DND-41 (cell line): ENCODE data around the gene TBC1D22B.

Experiments used
- ATAC-seq: fragments of 200-7000 bp; cut with Tn5 transposase; 3 replicates; pipeline ENCODE4 v1.9.1; 2021; ENCODE audit warnings: low read depth; ENCODE audit not compliant: insufficient read depth
- DNase-seq: peaks from one replicate; pipeline ENCODE4 v3.0.0-alpha.2; 2020
- H2AFZ ChIP-seq: 2 replicates; pipeline ENCODE4 v1.6.0; 2012; ENCODE audit warnings: low read depth, low read length
- H3K27ac ChIP-seq: 2 replicates; pipeline ENCODE4 v1.5.1; 2012; ENCODE audit warnings: low read length, inconsistent platforms
- H3K27me3 ChIP-seq: fragments of 200-600 bp; sonication (generic); 2 replicates; pipeline ENCODE4 v1.6.0; 2012; ENCODE audit warnings: low read length, mild to moderate bottlenecking, inconsistent platforms; ENCODE audit not compliant: insufficient read depth, poor library complexity
- H3K36me3 ChIP-seq: 2 replicates; pipeline ENCODE4 v1.5.1; 2012; ENCODE audit warnings: low read length, inconsistent platforms; ENCODE audit not compliant: insufficient read depth
- H3K4me1 ChIP-seq: 2 replicates; pipeline ENCODE4 v1.5.1; 2012; ENCODE audit warnings: mild to moderate bottlenecking, low read length; ENCODE audit not compliant: insufficient read depth
- H3K4me2 ChIP-seq: 2 replicates; pipeline ENCODE4 v1.6.0; 2012; ENCODE audit warnings: mild to moderate bottlenecking, moderate library complexity, low read length, inconsistent platforms; ENCODE audit not compliant: insufficient read depth
- H3K4me3 ChIP-seq, 2 experiments: fragments of 200-600 bp in 1 of 2; shearing (Covaris generic) in 1 of 2; 2 replicates each; pipeline ENCODE4 v1.5.1; 2012 to 2016; ENCODE audit warnings: inconsistent platforms in 2 of 2, low read length in 2 of 2, mild to moderate bottlenecking in 2 of 2, low read depth in 1 of 2, moderate library complexity in 1 of 2
- H3K79me2 ChIP-seq: 2 replicates; pipeline ENCODE4 v1.6.0; 2012; ENCODE audit warnings: low read length, inconsistent platforms; ENCODE audit not compliant: insufficient read depth
- H3K9ac ChIP-seq: 2 replicates; pipeline ENCODE4 v1.6.0; 2012; ENCODE audit warnings: low read depth, mild to moderate bottlenecking, inconsistent platforms, low read length, moderate library complexity
- H3K9me3 ChIP-seq: 2 replicates; pipeline ENCODE4 v1.5.1; 2012; ENCODE audit warnings: low read length, moderate library complexity, mild to moderate bottlenecking, inconsistent platforms; ENCODE audit not compliant: insufficient read depth, severe bottlenecking
- H4K20me1 ChIP-seq: 2 replicates; pipeline ENCODE4 v1.6.0; 2012; ENCODE audit warnings: low read length; ENCODE audit not compliant: insufficient read depth
- CTCF ChIP-seq: IDR thresholded peaks from 2 replicates; pipeline ENCODE4 v1.5.1; 2012; ENCODE audit warnings: borderline replicate concordance, low read length, moderate library complexity, mild to moderate bottlenecking; ENCODE audit not compliant: poor library complexity, severe bottlenecking; ENCODE audit errors: extremely low read depth
- EZH2 ChIP-seq: IDR thresholded peaks from 3 replicates; pipeline ENCODE4 v1.6.1; 2012; ENCODE audit warnings: borderline replicate concordance, low read depth, mild to moderate bottlenecking, moderate library complexity, low read length, inconsistent platforms; ENCODE audit not compliant: severe bottlenecking

The TBC1D22B gene

GRCh38 chr6:37257634-37258404, at the start of gene TBC1D22B, which contains the start of gene TMEM217:
TSS of gene TBC1D22B (plus strand) at chr6:37257772. CDS start at chr6:37257918, 146 bp downstream.
TSS of gene TMEM217 (minus strand) at chr6:37258144. CDS start at chr6:37219030, 39,114 bp downstream.
- H4K20me1 ChIP-seq, result no peaks in the 10 kb centered on the region
- H3K4me1 ChIP-seq, result peaks cover 90% of the 10 kb centered on the region
- peaks cover 90% of the 10 kb centered on the region for H3K79me2 ChIP-seq
- H3K4me3 ChIP-seq, result peak within 1 kb of the TSS; percentile 79 to 83
- no peaks in the 10 kb centered on the region for H3K9me3 ChIP-seq
- H3K4me2 ChIP-seq, result peak within 1 kb of the TSS; percentile 93
- TF ChIP-seq CTCF, result no peak
- TF ChIP-seq EZH2, result no peak
- H3K36me3 ChIP-seq, result peaks cover 16% of the 10 kb centered on the region
- ATAC-seq (peak; percentile 96), DNase-seq (peak; percentile 96)
- H3K27me3 ChIP-seq, result no peaks in the 10 kb centered on the region
- H3K9ac ChIP-seq, result peak within 1 kb of the TSS; percentile 83
- H2AFZ ChIP-seq, result peak within 1 kb of the TSS; percentile 86
- H3K27ac ChIP-seq, result peak within 1 kb of the TSS; percentile 86

GRCh38 chr6:37207903-37208456, 49.6 kb upstream of the TBC1D22B start:
- peak; percentile 98 for TF ChIP-seq CTCF
- no peak for TF ChIP-seq EZH2
- Histone ChIP-seq H2AFZ (peak overlapping the region; percentile 44), H3K4me3 (no peak overlapping the region), H3K9ac (peak overlapping the region; percentile 19), H3K4me1 (peaks cover 79% of the 10 kb centered on the region), H3K27ac (peak overlapping the region; percentile 88), H3K27me3 (no peaks in the 10 kb centered on the region), H3K79me2 (no peaks in the 10 kb centered on the region), H3K9me3 (no peaks in the 10 kb centered on the region), H3K4me2 (peak overlapping the region; percentile 37), H4K20me1 (no peaks in the 10 kb centered on the region), H3K36me3 (no peaks in the 10 kb centered on the region)
- peak; percentile 95 for DNase-seq
- peak; percentile 69 for ATAC-seq

- Histone ChIP-seq H2AFZ (no peak overlapping the region), H3K4me3 (no peak overlapping the region), H3K9me3 (no peaks in the 10 kb centered on the region), H3K9ac (no peak overlapping the region; the same call in 1 of the 2 replicates), H3K79me2 (no peaks in the 10 kb centered on the region), H3K27me3 (no peaks in the 10 kb centered on the region), H4K20me1 (no peaks in the 10 kb centered on the region), H3K27ac (peak overlapping the region; percentile 56), H3K36me3 (no peaks in the 10 kb centered on the region), H3K4me2 (no peak overlapping the region), H3K4me1 (peaks cover 72% of the 10 kb centered on the region)
- ATAC-seq (no peak), DNase-seq (no peak)
- TF ChIP-seq CTCF, result no peak
- TF ChIP-seq EZH2, result no peak
These were observed 48.8 kb upstream of the TBC1D22B start for GRCh38 chr6:37208793-37209192.
